Ishikawa (cell line): ENCODE measurements around the gene GAS2.

ENCODE experiments used
- CEBPB ChIP-seq: IDR thresholded peaks from 2 replicates; pipeline ENCODE4 v1.6.1; 2012
- CREB1 ChIP-seq: IDR thresholded peaks from 2 replicates; pipeline ENCODE4 v1.6.1; 2012; ENCODE audit warnings: low read depth
- EGR1 ChIP-seq: IDR thresholded peaks from 2 replicates; pipeline ENCODE4 v1.6.1; 2012
- EP300 ChIP-seq: IDR thresholded peaks from 2 replicates; pipeline ENCODE4 v1.6.1; 2012; ENCODE audit warnings: borderline replicate concordance
- FOXM1 ChIP-seq: IDR thresholded peaks from 2 replicates; pipeline ENCODE4 v1.6.1; 2012; ENCODE audit warnings: low read depth, borderline replicate concordance
- NFIC ChIP-seq: IDR thresholded peaks from 2 replicates; pipeline ENCODE4 v1.6.1; 2012
- RAD21 ChIP-seq: IDR thresholded peaks from 2 replicates; pipeline ENCODE4 v1.6.1; 2012; ENCODE audit warnings: low read depth
- TAF1 ChIP-seq: IDR thresholded peaks from 2 replicates; pipeline ENCODE4 v1.6.1; 2012; ENCODE audit warnings: low read depth, mild to moderate bottlenecking
- TCF12 ChIP-seq: IDR thresholded peaks from 2 replicates; pipeline ENCODE4 v1.6.1; 2012; ENCODE audit warnings: low read depth
- TEAD4 ChIP-seq: IDR thresholded peaks from 2 replicates; pipeline ENCODE4 v1.6.1; 2012
- YY1 ChIP-seq: IDR thresholded peaks from 2 replicates; pipeline ENCODE4 v1.6.1; 2012; ENCODE audit warnings: low read depth
- ZBTB7A ChIP-seq: IDR thresholded peaks from 2 replicates; pipeline ENCODE4 v1.6.1; 2012; ENCODE audit warnings: low read depth
- TF ChIP-seq, protein P1 (sequence below): IDR thresholded peaks from 2 replicates; pipeline ENCODE4 v1.6.1; 2012
- TF ChIP-seq, protein P2 (sequence below): IDR thresholded peaks from 2 replicates; pipeline ENCODE4 v1.6.1; 2012; ENCODE audit warnings: low read depth, mild to moderate bottlenecking
- TF ChIP-seq, protein P3 (sequence below): IDR thresholded peaks from 2 replicates; pipeline ENCODE4 v1.6.1; 2012

The GAS2 gene

DNA sequence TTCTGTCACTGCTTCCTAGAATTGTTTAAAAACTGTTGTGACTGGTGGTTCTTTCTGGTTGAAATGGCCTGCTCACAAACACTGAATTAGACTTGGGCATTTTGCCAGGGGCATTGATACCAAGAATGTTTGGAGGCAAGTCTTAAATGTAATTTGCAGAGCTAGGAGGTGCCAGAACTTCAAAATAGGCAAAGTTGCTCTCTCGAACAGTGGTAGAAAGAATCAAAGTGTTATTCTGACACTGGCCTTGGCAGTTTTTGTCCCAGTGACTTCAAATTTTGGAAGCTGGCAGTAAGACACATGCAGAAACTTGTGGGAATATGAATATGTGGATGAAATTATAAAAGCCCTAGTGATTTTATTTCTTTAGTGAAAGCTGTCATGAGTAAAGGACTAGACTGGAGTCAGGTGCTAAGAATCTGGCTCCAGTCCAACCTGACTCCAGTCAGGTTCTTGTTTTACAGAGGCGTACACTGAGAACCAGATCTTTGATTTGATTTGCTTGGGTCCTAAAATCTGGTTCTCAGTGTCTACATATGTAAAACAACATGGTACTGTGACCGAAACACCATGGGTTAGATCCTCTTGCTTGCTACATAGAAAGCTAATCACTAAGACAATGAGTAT is 142.3 kb downstream of the GAS2 start:
- TF ChIP-seq TAF1, result no peak

DNA sequence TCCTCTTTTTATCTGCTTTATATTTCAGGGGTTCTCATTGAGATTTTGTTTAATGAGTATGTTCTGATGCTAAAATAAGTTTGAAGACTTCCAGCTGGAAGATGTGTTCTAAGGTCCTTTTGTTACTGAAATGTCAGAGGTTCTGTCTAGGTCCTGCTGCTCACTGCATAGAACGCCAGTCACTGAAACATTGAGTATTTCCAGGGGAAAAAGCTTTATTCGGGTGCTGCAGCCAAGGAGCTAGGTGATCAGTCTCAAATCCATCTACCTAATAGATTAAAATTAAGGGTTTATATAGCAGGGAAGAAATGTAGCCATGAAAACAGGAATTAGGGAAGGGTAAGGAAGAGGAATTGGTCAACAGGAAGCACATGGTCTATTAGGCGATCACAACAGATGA is 143.5 kb downstream of the GAS2 start:
- TF ChIP-seq FOXM1, result no peak
- TF ChIP-seq CREB1, result no peak
- no peak for TF ChIP-seq EP300

DNA sequence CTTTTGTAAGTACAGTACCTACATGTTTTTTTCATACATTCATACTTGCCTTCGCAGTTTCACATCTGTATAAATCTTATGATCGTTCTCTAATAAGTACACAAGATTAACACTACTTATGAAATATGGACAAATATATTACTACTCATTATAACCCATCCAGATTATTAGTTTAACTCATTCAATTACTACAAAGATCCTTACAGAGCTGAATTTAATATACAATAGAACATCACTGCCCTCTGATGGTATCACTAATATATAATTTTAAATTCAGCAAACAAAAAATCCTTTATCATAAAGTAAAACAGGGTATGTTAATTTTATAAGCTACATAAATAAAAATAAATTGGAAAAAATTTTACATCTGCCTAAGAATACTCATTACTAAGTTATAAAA is 155.8 kb downstream of the GAS2 start:
- TF ChIP-seq, protein P1, sequence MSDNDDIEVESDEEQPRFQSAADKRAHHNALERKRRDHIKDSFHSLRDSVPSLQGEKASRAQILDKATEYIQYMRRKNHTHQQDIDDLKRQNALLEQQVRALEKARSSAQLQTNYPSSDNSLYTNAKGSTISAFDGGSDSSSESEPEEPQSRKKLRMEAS, result no peak
- TF ChIP-seq CEBPB, result no peak
- no peak for TF ChIP-seq TEAD4
- TF ChIP-seq, protein P2, sequence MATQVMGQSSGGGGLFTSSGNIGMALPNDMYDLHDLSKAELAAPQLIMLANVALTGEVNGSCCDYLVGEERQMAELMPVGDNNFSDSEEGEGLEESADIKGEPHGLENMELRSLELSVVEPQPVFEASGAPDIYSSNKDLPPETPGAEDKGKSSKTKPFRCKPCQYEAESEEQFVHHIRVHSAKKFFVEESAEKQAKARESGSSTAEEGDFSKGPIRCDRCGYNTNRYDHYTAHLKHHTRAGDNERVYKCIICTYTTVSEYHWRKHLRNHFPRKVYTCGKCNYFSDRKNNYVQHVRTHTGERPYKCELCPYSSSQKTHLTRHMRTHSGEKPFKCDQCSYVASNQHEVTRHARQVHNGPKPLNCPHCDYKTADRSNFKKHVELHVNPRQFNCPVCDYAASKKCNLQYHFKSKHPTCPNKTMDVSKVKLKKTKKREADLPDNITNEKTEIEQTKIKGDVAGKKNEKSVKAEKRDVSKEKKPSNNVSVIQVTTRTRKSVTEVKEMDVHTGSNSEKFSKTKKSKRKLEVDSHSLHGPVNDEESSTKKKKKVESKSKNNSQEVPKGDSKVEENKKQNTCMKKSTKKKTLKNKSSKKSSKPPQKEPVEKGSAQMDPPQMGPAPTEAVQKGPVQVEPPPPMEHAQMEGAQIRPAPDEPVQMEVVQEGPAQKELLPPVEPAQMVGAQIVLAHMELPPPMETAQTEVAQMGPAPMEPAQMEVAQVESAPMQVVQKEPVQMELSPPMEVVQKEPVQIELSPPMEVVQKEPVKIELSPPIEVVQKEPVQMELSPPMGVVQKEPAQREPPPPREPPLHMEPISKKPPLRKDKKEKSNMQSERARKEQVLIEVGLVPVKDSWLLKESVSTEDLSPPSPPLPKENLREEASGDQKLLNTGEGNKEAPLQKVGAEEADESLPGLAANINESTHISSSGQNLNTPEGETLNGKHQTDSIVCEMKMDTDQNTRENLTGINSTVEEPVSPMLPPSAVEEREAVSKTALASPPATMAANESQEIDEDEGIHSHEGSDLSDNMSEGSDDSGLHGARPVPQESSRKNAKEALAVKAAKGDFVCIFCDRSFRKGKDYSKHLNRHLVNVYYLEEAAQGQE, result no peak
- TF ChIP-seq FOXM1, result no peak
- TF ChIP-seq YY1, result no peak
- no peak for TF ChIP-seq RAD21
- no peak for TF ChIP-seq TAF1
- TF ChIP-seq, protein P3, sequence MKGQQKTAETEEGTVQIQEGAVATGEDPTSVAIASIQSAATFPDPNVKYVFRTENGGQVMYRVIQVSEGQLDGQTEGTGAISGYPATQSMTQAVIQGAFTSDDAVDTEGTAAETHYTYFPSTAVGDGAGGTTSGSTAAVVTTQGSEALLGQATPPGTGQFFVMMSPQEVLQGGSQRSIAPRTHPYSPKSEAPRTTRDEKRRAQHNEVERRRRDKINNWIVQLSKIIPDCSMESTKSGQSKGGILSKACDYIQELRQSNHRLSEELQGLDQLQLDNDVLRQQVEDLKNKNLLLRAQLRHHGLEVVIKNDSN, result no peak
- no peak for TF ChIP-seq ZBTB7A
- no peak for TF ChIP-seq EP300
- no peak for TF ChIP-seq NFIC
- no peak for TF ChIP-seq CREB1
- no peak for TF ChIP-seq TCF12
- no peak for TF ChIP-seq EGR1

DNA sequence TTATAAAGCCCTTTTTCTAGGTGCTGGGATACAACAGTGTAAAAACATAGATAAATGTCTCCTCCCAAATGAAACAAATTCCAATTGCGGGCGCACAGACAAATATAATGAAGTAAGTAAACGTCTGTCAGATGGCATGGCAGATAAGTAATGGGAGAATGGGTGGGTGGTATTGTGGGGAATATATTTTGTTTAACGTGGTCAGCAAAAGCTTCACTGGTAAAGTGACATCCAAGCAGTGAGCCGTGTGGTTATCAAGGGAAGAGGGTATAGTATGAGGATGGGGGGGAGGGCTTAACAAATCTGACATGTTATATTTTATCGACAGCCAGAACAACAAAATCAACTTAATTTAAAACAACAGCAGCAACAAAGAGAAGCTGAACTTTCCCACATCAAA is 162.0 kb downstream of the GAS2 start:
- TF ChIP-seq RAD21 (no peak), EGR1 (no peak), NFIC (no peak), TEAD4 (no peak), YY1 (no peak), EP300 (no peak)

DNA sequence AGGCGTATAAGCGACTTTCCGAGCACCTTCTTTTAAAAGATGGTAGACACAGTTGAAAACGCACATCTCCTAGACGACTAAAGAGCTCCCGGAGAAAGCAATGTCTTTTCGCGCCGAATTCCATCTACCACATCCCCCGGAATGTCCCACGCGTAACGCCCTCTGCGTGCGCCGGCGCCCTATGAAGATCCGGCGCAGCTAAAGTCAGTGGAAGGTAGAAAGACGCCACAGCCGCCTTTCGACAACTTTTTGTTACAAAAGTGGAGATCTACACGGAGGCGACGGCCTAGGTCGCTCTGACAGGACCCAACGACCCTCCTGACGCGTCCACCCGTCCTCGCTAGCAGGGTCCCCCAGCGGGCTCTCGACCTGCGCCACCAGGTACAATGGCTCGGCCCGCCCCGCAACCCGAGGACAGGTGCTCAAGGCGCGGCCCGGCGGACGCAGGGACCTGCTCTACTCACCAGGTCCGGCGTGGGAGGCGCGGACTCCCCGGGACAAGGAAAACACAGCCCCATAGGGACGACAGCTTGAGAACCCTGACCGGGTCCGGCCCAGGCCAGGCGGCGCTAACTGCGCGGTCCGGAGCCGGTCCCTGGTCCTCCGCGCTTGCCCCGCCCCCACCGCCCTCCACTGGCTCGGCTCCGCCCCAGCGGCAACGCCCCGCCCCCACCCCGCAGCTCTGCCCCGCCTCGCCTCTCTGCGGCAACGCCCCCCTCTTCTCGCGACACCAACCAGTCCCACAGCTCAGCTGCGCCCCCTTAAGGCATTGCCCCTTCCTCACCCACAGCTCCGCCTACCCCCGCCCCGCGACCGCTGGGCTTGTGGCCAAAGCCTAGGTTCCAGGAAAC is 163.0 kb downstream of the GAS2 start, which contains the start of gene SVIP:
Gene SVIP (minus strand): TSS at position 571 of the 851 bp plus-strand sequence. CDS start 53 bp downstream, at position 518.
- TF ChIP-seq ZBTB7A (no peak), TCF12 (no peak), YY1 (no peak), NFIC (peak; percentile 90), TEAD4 (peak; percentile 75), EGR1 (no peak), RAD21 (peak; percentile 37; the same call in 1 of the 2 replicates), TAF1 (peak; percentile 36; the same call in 1 of the 2 replicates), CEBPB (no peak), EP300 (no peak), FOXM1 (no peak), CREB1 (no peak)
- TF ChIP-seq, protein P3, result 0 out of 2 replicates have a peak, but pooled peaks have one; percentile 31
- TF ChIP-seq, protein P2, result no peak
- TF ChIP-seq, protein P1, result peak; percentile 45

DNA sequence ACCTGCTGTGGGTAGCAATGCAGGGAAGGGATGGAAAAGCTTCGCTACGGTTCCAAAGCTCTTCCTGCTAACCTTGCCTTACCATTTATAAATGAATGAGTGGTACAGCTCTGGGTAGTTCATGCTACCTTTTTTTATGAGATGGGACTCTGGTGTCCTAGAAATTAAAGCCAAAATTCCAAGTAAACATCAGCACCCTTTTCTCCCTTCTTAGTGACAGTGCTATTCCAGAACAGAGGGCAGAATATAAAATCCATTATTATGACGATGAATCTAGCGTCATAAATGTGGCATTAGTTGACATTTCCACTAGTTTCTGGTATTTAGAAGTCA is 163.6 kb downstream of the GAS2 start:
- TF ChIP-seq TEAD4, result no peak
- TF ChIP-seq TCF12, result no peak
- TF ChIP-seq, protein P3, result no peak
- no peak for TF ChIP-seq YY1
- TF ChIP-seq TAF1, result no peak
- no peak for TF ChIP-seq CREB1
- no peak for TF ChIP-seq CEBPB
- TF ChIP-seq FOXM1, result no peak
- no peak for TF ChIP-seq EP300
- TF ChIP-seq, protein P2, result no peak
- TF ChIP-seq, protein P1, result no peak
- no peak for TF ChIP-seq NFIC
- no peak for TF ChIP-seq RAD21
- no peak for TF ChIP-seq EGR1
- TF ChIP-seq ZBTB7A, result no peak
